WERI-Rb-1 (cell line): Measurements from ENCODE around the gene UQCRHL.
"Not testable (repeated sequence)": the region's sequence is repeated elsewhere in the genome, so short reads cannot be mapped to it uniquely, and the experiment has no call there.

Source experiments
- DNase-seq: peaks from one replicate; pipeline ENCODE4 v3.0.0-alpha.2; 2020
- H3K27ac ChIP-seq: fragments of 250-450 bp; sonication (Bioruptor Pico); 2 replicates; pipeline ENCODE4 v1.5.1; 2020; ENCODE audit warnings: mild to moderate bottlenecking, moderate library complexity
- H3K27me3 ChIP-seq: fragments of 250-450 bp; sonication (Bioruptor Pico); 2 replicates; pipeline ENCODE4 v1.5.1; 2021; ENCODE audit warnings: mild to moderate bottlenecking, low read depth, moderate library complexity; ENCODE audit not compliant: insufficient read depth, severe bottlenecking
- H3K36me3 ChIP-seq: fragments of 250-450 bp; sonication (Bioruptor Pico); 2 replicates; pipeline ENCODE4 v1.5.1; 2020; ENCODE audit warnings: mild to moderate bottlenecking, moderate library complexity
- H3K4me3 ChIP-seq: 2 replicates; pipeline ENCODE4 v1.5.1; 2011; ENCODE audit warnings: low read depth, mild to moderate bottlenecking, control low read depth, low read length
- H3K9me3 ChIP-seq: fragments of 250-450 bp; sonication (Bioruptor Pico); 2 replicates; pipeline ENCODE4 v1.5.1; 2021; ENCODE audit warnings: mild to moderate bottlenecking, moderate library complexity; ENCODE audit not compliant: severe bottlenecking
- TF ChIP-seq, protein P1 (sequence below): IDR thresholded peaks from 2 replicates; pipeline ENCODE4 v1.5.1; 2011; ENCODE audit warnings: low read depth, mild to moderate bottlenecking, control low read depth, inconsistent platforms, low read length

Gene UQCRHL

GRCh38 chr1:15835205-15835740, 27.8 kb upstream of the UQCRHL start:
- DNase-seq = no peak
- no peaks in the 10 kb centered on the region for H3K27me3 ChIP-seq
- no peaks in the 10 kb centered on the region for H3K36me3 ChIP-seq
- TF ChIP-seq, protein P1, sequence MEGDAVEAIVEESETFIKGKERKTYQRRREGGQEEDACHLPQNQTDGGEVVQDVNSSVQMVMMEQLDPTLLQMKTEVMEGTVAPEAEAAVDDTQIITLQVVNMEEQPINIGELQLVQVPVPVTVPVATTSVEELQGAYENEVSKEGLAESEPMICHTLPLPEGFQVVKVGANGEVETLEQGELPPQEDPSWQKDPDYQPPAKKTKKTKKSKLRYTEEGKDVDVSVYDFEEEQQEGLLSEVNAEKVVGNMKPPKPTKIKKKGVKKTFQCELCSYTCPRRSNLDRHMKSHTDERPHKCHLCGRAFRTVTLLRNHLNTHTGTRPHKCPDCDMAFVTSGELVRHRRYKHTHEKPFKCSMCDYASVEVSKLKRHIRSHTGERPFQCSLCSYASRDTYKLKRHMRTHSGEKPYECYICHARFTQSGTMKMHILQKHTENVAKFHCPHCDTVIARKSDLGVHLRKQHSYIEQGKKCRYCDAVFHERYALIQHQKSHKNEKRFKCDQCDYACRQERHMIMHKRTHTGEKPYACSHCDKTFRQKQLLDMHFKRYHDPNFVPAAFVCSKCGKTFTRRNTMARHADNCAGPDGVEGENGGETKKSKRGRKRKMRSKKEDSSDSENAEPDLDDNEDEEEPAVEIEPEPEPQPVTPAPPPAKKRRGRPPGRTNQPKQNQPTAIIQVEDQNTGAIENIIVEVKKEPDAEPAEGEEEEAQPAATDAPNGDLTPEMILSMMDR = no peak
- no peak overlapping the region for H3K27ac ChIP-seq
- peaks cover 18% of the 10 kb centered on the region for H3K9me3 ChIP-seq
- H3K4me3 ChIP-seq = no peak overlapping the region

DNA sequence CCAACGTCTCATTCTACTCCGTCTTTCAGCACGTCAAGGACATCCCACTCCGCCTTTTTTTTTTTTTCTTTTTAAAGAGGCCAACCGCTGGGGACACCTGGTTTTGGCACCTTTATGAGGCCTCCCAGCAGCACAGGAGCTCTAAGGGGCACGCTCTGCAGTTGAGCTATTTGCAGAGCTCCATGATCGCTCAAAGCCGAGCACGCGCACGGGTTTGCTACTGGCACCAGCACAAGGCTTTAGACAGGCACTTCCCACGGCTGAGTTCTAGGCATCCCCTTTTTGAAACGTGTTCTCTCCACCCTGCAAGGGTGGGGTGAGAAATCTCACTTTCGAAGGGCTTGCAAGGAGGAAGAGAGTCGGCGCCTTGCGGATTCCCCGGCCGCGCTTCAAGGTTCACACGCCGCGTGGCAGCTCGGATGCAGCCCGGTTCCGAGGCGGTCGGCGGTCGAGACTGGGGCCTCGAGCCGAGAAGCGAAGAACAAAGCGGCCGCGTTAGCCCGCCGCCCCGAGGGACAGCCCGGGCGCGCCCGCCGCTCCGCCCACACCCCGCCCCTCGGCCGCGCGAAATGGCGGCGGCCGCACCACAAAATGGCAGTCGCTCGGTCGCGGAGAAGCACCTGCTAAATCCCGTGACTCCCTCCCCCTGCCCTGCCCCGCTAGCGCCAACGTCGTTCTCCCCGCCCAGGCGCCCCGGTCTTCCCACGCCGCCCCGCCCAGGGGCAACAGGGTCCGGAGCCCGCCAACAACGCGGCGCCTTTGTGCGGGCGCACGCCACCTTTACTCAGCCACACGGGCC, 27.2 kb upstream of the UQCRHL start:
- peak overlapping the region; percentile 30 for H3K4me3 ChIP-seq
- H3K36me3 ChIP-seq = no peaks in the 10 kb centered on the region
- peaks cover 18% of the 10 kb centered on the region for H3K9me3 ChIP-seq
- no peak for DNase-seq
- TF ChIP-seq, protein P1 = no peak
- H3K27me3 ChIP-seq = no peaks in the 10 kb centered on the region
- H3K27ac ChIP-seq = no peak overlapping the region

DNA sequence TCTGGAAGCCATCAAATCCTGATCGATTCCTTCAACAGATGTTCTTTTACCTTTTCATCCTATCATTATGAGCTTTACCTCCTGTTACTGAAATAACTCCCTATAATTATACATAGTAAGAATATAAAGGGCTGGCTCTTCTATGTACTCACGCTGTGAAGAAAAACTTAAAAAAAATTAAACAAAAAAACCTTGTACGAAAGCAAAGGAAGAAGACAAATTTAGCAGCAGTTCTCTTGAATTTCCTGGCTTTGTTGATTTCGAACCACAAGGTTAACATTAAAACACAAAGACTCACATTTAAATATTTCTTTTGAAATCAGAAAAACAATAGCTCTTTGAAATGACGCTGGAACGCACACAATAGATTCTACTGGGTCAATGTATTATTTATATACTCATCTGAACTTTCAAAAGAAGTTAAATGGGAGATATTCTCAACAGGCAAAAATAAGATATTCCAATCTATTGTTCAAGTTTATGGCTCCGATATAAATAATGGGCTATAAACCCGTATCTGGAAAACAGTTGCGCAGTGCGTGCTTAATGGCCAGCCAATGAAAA, 26.5 kb upstream of the UQCRHL start:
- no peaks in the 10 kb centered on the region for H3K27me3 ChIP-seq
- peaks cover 18% of the 10 kb centered on the region for H3K9me3 ChIP-seq
- no peak overlapping the region for H3K27ac ChIP-seq
- no peaks in the 10 kb centered on the region for H3K36me3 ChIP-seq
- TF ChIP-seq, protein P1 = no peak
- H3K4me3 ChIP-seq = peak overlapping the region; percentile 30
- DNase-seq = no peak

DNA sequence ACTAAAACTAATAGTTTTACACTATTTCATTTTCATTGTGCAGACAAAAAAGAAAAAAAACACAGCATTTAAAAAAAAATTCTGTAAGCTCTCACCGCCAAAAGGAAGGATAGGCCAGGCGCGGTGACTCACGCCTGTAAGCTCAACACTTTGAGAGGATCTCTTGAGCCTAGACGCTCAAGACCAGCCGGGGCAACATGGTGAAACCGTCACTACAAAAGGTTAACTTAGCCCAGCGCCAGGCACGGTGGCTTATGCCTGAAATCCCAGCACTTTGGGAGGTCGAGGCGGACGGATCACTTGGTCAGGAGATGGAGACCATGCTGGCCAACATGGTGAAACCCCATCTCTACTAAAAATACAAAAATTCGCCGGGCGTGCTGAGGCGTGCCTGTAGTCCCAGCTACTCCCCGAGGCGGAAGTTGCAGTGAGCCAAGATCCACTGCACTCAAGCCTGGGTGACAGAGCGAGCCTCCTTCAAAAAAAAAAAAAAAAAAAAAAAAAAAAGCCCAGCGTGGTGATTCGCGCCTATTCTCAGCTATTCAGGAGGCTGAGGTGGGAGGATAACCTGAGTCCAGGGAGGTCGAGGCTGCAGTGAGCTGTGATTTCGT, 25.7 kb upstream of the UQCRHL start:
- TF ChIP-seq, protein P1 = no peak
- H3K27ac ChIP-seq = no peak overlapping the region
- no peak overlapping the region for H3K4me3 ChIP-seq
- no peak for DNase-seq
- H3K27me3 ChIP-seq = no peaks in the 10 kb centered on the region
- H3K9me3 ChIP-seq = peaks cover 18% of the 10 kb centered on the region
- H3K36me3 ChIP-seq = no peaks in the 10 kb centered on the region

GRCh38 chr1:15830258-15830657, 22.8 kb upstream of the UQCRHL start:
- H3K4me3 ChIP-seq = no peak overlapping the region
- peaks cover 3% of the 10 kb centered on the region for H3K9me3 ChIP-seq
- no peaks in the 10 kb centered on the region for H3K36me3 ChIP-seq
- TF ChIP-seq, protein P1 = no peak
- DNase-seq = no peak
- no peak overlapping the region for H3K27ac ChIP-seq
- no peaks in the 10 kb centered on the region for H3K27me3 ChIP-seq

- H3K9me3 ChIP-seq, H3K27me3 ChIP-seq: not testable (repeated sequence)
Measured at GRCh38 chr1:15828931-15829330, 21.5 kb upstream of the UQCRHL start.

DNA sequence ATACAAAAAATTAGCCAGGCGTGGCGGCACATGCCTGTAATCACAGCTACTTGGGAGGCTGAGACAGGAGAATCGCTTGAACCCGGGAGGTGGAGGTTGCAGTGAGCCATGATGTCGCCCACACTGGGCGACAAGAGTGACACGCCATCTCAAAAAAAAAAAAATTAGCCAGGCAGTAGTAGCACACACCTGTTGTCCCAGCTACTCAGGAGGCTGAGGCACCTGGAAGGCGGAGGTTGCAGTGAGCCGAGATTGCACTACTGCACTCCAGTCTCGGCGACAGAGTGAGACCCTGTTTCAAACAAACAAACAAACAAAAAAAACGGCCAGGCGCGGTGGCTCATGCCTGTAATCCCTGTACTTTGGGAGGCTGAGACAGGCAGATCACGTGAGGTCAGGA, 20.1 kb upstream of the UQCRHL start:
- not testable (repeated sequence) for H3K4me3 ChIP-seq, H3K27me3 ChIP-seq, H3K36me3 ChIP-seq, H3K27ac ChIP-seq, DNase-seq, H3K9me3 ChIP-seq

More at GRCh38 chr1:15828931-15829330, 21.5 kb upstream of the UQCRHL start:
- H3K36me3 ChIP-seq, DNase-seq, H3K4me3 ChIP-seq, H3K27ac ChIP-seq: not testable (repeated sequence)
